Measurements from ENCODE around the gene SLC10A2. TPM values are rescaled to one million over a fixed set of nuclear protein-coding genes. Genes with fewer than 3 reads are reported as not detected.

Gene SLC10A2
- total and polyA plus RNA-seq, 4 donors, result 0.13 TPM; not detected in 3

DNA sequence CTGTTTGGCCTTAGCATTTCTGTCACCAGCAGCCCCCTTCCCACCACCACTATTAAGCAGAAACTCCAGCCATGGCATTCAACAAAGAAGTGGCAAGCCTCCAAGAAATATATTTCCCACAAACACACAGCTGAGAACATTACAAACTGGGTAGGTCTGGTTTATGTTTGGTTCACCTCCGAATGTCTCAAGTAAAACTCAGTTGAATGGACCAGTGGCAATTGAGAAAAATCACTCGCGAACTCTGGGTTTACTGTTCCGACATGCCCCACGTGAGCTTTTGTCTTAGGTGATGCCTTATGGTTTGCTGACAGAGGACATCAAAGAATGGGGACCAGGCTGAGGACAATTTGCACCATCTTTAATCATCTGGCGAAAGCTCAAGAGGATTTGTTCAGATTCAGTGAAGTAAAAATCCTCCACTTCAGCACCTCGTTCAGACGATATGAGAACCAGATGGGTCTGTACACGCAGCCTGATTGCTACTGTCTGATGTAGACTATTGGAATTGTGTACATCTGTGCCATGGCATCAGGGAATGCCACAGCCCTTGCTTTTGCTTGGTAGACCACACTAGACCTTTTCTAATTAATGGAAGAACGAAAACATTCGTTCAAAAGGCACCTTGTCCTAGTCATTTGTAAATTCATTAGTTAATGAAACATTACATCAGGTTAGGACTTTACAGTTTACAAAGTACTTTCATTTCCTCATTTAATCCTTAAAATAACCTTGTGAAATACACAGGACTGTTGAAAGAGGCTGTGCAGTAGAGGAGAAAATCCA, 59.4 kb downstream of the SLC10A2 start:
- intact Hi-C loops (cut with DNase I), result no loop called here
- WGBS, 2 donors, result 50 to 53% methylated on average over 11 of the region's 11 CpGs
- Histone ChIP-seq H3K4me1 (ENCODE audit: control insufficient read depth in 1 of 2, insufficient read depth in 2 of 2, low read length in 2 of 2) (no peaks in the 10 kb centered on the region), H3K36me3 (ENCODE audit: control insufficient read depth in 1 of 2, insufficient read depth in 2 of 2, low read length in 1 of 2) (no peaks in the 10 kb centered on the region), H3K27me3 (ENCODE audit: control insufficient read depth in 1 of 2, insufficient read depth in 2 of 2, low read length in 1 of 2) (peaks cover 0 to 2% of the 10 kb centered on the region in 2 donors), H3K9me3 (ENCODE audit: control insufficient read depth, low read length) (no peaks in the 10 kb centered on the region), H3K27ac (ENCODE audit: low read depth in 1 of 2, low read length in 2 of 2) (no peak overlapping the region), H3K4me3 (ENCODE audit: low read length in 2 of 2) (no peak overlapping the region)
- DNase-seq (no peak), ATAC-seq (ENCODE audit: low FRiP score) (no peak)

DNA sequence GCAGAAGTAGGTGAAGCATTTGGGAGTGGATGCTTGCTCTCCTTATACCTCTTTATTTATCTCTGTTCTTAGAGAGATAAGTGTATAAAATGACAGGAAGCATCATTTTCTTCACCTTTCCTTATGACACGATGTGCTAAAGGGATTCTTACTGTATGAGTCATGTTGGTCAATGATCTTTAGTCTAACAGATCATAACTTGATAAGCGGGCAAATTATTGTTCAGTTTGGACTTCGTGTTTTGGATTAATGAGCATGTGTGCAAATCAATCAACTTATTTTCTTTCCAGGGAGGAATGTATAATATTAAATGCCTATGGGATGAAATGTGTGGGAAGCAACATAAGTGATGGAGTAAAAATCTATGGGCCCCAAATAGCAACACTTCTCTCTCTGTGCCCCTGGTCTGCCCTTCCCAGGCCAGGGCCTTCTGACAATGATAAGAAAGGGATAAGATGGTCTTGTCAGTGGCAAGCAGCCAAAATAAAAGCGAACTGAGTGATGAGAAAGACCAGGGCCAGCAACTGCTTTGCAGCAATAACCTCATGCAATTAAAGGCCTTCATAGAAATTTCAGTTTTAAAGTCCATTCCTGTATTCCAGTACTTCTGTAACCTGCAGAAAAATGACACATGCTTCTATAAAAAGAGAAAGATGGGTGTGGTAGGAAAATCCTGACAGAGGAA, 61.4 kb downstream of the SLC10A2 start:
- no peak for ATAC-seq (ENCODE audit: low FRiP score)
- no peak overlapping the region for H3K27ac ChIP-seq (ENCODE audit: low read depth in 1 of 2, low read length in 2 of 2)
- H3K4me1 ChIP-seq (ENCODE audit: control insufficient read depth in 1 of 2, insufficient read depth in 2 of 2, low read length in 2 of 2), result no peaks in the 10 kb centered on the region
- no peak for DNase-seq
- intact Hi-C loops (cut with DNase I), result no loop called here
- H3K4me3 ChIP-seq (ENCODE audit: low read length in 2 of 2), result no peak overlapping the region
- H3K27me3 ChIP-seq (ENCODE audit: control insufficient read depth in 1 of 2, insufficient read depth in 2 of 2, low read length in 1 of 2), result peaks cover 0 to 2% of the 10 kb centered on the region in 2 donors
- 69 to 76% methylated on average over 4 of the region's 4 CpGs for WGBS, 2 donors
- H3K9me3 ChIP-seq (ENCODE audit: control insufficient read depth, low read length), result no peaks in the 10 kb centered on the region
- H3K36me3 ChIP-seq (ENCODE audit: control insufficient read depth in 1 of 2, insufficient read depth in 2 of 2, low read length in 1 of 2), result no peaks in the 10 kb centered on the region

DNA sequence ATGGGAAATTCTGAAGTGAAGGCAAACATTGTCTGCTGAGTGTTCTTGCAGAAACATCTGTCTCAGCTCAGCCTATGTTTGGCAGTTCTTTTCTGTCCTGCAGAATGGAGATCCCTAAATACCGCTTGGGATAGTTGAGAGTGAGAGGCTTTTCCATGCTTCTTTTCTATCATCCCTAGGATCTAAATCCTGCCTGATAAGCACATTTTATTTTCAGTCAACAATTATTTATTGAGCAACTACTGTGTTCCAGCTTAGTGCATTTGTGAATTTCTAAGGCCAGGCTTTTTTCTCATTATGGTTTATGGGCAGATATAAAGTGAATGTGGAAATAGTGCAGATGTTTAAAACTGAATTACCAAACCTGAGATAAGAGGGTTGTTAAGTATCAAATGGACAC, 62.6 kb downstream of the SLC10A2 start:
- Histone ChIP-seq H3K27me3 (ENCODE audit: control insufficient read depth in 1 of 2, insufficient read depth in 2 of 2, low read length in 1 of 2) (peaks cover 0 to 2% of the 10 kb centered on the region in 2 donors), H3K4me1 (ENCODE audit: control insufficient read depth in 1 of 2, insufficient read depth in 2 of 2, low read length in 2 of 2) (no peaks in the 10 kb centered on the region), H3K27ac (ENCODE audit: low read depth in 1 of 2, low read length in 2 of 2) (no peak overlapping the region), H3K4me3 (ENCODE audit: low read length in 2 of 2) (no peak overlapping the region), H3K36me3 (ENCODE audit: control insufficient read depth in 1 of 2, insufficient read depth in 2 of 2, low read length in 1 of 2) (no peaks in the 10 kb centered on the region), H3K9me3 (ENCODE audit: control insufficient read depth, low read length) (no peaks in the 10 kb centered on the region)
- DNase-seq (no peak), ATAC-seq (ENCODE audit: low FRiP score) (no peak)
- WGBS, 2 donors, result 16 to 24% methylated on average over 1 of the region's 1 CpG
- intact Hi-C loops (cut with DNase I), result no loop called here

DNA sequence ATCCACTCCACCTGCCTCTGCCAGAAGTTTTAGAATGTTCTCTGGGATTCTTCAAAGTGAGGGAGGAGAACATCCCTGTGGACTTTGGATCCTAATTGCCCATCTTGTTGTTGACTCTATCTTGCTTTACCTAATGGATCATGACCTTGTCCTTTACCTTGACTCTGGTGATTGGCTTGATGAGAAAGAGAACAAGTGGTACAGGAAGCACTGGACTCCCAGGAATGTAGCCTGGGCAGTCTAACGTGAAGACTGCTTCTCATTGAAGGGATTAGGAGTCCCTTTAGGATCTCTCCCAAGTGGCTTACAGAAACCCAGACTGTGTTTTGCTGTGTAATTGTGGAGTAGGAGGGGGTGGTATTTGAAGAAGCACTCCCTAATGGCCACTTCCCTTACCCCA, 63.9 kb downstream of the SLC10A2 start:
- Histone ChIP-seq H3K36me3 (ENCODE audit: control insufficient read depth in 1 of 2, insufficient read depth in 2 of 2, low read length in 1 of 2) (no peaks in the 10 kb centered on the region), H3K9me3 (ENCODE audit: control insufficient read depth, low read length) (no peaks in the 10 kb centered on the region), H3K27me3 (ENCODE audit: control insufficient read depth in 1 of 2, insufficient read depth in 2 of 2, low read length in 1 of 2) (peaks cover 0 to 2% of the 10 kb centered on the region in 2 donors), H3K4me3 (ENCODE audit: low read length in 2 of 2) (no peak overlapping the region), H3K4me1 (ENCODE audit: control insufficient read depth in 1 of 2, insufficient read depth in 2 of 2, low read length in 2 of 2) (no peaks in the 10 kb centered on the region), H3K27ac (ENCODE audit: low read depth in 1 of 2, low read length in 2 of 2) (no peak overlapping the region)
- intact Hi-C loops (cut with DNase I), result no loop called here
- 74 to 80% methylated on average over 1 of the region's 1 CpG for WGBS, 2 donors
- no peak for DNase-seq
- ATAC-seq (ENCODE audit: low FRiP score), result no peak

DNA sequence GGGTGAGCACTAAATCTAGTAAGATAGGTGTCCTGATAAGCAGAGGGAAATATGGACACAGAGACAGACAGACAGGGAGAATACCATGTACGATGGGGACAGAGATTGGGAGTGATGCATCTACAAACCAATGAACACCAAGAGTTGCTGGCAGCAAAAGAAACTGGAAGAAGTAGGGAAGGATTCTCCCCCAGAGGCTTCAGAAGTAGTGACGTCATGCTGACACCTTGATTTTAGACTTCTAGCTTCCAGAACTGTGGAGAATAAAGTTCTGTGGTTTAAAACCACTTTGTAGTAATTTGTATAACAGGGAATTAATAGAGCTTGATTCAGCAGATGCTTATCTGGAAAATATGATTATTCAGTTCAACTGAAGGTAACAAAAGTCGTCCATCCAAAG, 66.1 kb downstream of the SLC10A2 start:
- 87 to 90% methylated on average over 3 of the region's 3 CpGs for whole genome bisulfite sequencing, 2 donors
- intact Hi-C loops (cut with DNase I), result no loop called here
- H3K36me3 ChIP-seq (ENCODE audit: control insufficient read depth in 1 of 2, insufficient read depth in 2 of 2, low read length in 1 of 2), result no peaks in the 10 kb centered on the region
- ATAC-seq (ENCODE audit: low FRiP score) (no peak), DNase-seq (no peak)
- H3K27me3 ChIP-seq (ENCODE audit: control insufficient read depth in 1 of 2, insufficient read depth in 2 of 2, low read length in 1 of 2), result peaks cover 0 to 2% of the 10 kb centered on the region in 2 donors
- no peak overlapping the region for H3K4me3 ChIP-seq (ENCODE audit: low read length in 2 of 2)
- H3K4me1 ChIP-seq (ENCODE audit: control insufficient read depth in 1 of 2, insufficient read depth in 2 of 2, low read length in 2 of 2), result no peaks in the 10 kb centered on the region
- H3K27ac ChIP-seq (ENCODE audit: low read depth in 1 of 2, low read length in 2 of 2), result no peak overlapping the region
- H3K9me3 ChIP-seq (ENCODE audit: control insufficient read depth, low read length), result no peaks in the 10 kb centered on the region

DNA sequence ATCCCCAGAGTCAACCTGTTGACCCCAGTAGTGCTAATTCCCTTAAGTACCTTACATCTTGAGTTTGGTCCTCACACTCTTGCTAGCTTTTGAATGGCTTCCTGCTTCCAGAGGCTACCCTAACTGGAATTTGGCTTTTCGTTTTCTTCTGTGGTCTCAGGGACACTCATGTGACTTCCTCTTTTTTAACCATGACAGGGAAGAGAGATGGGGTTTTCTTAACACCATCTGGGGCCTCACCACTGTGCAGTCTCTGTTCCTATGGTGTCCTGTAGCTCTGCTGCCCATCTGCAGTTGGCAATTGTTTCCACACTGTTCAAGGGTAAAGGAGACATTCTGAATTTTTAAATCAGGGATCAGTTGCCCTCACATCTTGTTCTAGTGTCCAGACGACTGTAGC, 66.7 kb downstream of the SLC10A2 start:
- ATAC-seq (ENCODE audit: low FRiP score), result no peak
- no peak overlapping the region for H3K4me3 ChIP-seq (ENCODE audit: low read length in 2 of 2)
- no peak for DNase-seq
- peaks cover 0 to 2% of the 10 kb centered on the region in 2 donors for H3K27me3 ChIP-seq (ENCODE audit: control insufficient read depth in 1 of 2, insufficient read depth in 2 of 2, low read length in 1 of 2)
- no peak overlapping the region for H3K27ac ChIP-seq (ENCODE audit: low read depth in 1 of 2, low read length in 2 of 2)
- intact Hi-C loops (cut with DNase I), result no loop called here
- no peaks in the 10 kb centered on the region for H3K9me3 ChIP-seq (ENCODE audit: control insufficient read depth, low read length)
- 60 to 66% methylated on average over 2 of the region's 2 CpGs for WGBS, 2 donors
- H3K4me1 ChIP-seq (ENCODE audit: control insufficient read depth in 1 of 2, insufficient read depth in 2 of 2, low read length in 2 of 2), result no peaks in the 10 kb centered on the region
- H3K36me3 ChIP-seq (ENCODE audit: control insufficient read depth in 1 of 2, insufficient read depth in 2 of 2, low read length in 1 of 2), result no peaks in the 10 kb centered on the region

Other genes with a start within 250 kb of the SLC10A2 start
- 10 to 100 TPM; 30.5 to 53.4 TPM for gene ERCC5, start 220.4 kb downstream of the SLC10A2 start, total RNA-seq
- gene ERCC5, start 220.4 kb downstream of the SLC10A2 start, polyA plus RNA-seq, result 10 to 100 TPM; 25.8 to 81.8 TPM

Measured in aorta (tissue), 5 donors.